GM21619 (cell line): Measurements from ENCODE around the gene LPAR5.

Experiments
- ATAC-seq: cut with Tn5 transposase; IDR thresholded peaks from one replicate; pipeline ENCODE4 v1.9.1; 2021; ENCODE audit not compliant: unreplicated experiment

LPAR5 gene

GRCh38 chr12:6639151-6639801, 3.5 kb upstream of the LPAR5 start:
- no peak for ATAC-seq

- no peak for ATAC-seq
These were observed 2.5 kb upstream of the LPAR5 start for GRCh38 chr12:6638305-6638704.

GRCh38 chr12:6635375-6635855, 344 bp downstream of the LPAR5 start:
- peak; percentile 44 for ATAC-seq

- peak; percentile 66 for ATAC-seq
These were observed 3.5 kb downstream of the LPAR5 start for GRCh38 chr12:6632026-6632983.

- no peak for ATAC-seq
These were observed 4.2 kb downstream of the LPAR5 start for GRCh38 chr12:6631549-6631961.

GRCh38 chr12:6630736-6631135, 5.0 kb downstream of the LPAR5 start:
- no peak for ATAC-seq

- no peak for ATAC-seq
These were observed 8.1 kb downstream of the LPAR5 start for GRCh38 chr12:6627616-6628015.

- ATAC-seq: no peak
These were observed 9.0 kb downstream of the LPAR5 start for GRCh38 chr12:6626654-6627283.

GRCh38 chr12:6620885-6621274, 14.9 kb downstream of the LPAR5 start:
- ATAC-seq: no peak

GRCh38 chr12:6620137-6620884, 15.4 kb downstream of the LPAR5 start:
- ATAC-seq: no peak

GRCh38 chr12:6618483-6619225, 17.1 kb downstream of the LPAR5 start:
- ATAC-seq: no peak

GRCh38 chr12:6615802-6616201, 20.0 kb downstream of the LPAR5 start:
- no peak for ATAC-seq

GRCh38 chr12:6614513-6615172, 21.1 kb downstream of the LPAR5 start:
- ATAC-seq: no peak

- ATAC-seq: no peak
These were observed 21.8 kb downstream of the LPAR5 start for GRCh38 chr12:6613776-6614512.

GRCh38 chr12:6613015-6613775, 22.6 kb downstream of the LPAR5 start:
- ATAC-seq: no peak

GRCh38 chr12:6612652-6613014, 23.1 kb downstream of the LPAR5 start:
- no peak for ATAC-seq

- no peak for ATAC-seq
These were observed 23.5 kb downstream of the LPAR5 start for GRCh38 chr12:6612247-6612646.

GRCh38 chr12:6608592-6609281, 27.0 kb downstream of the LPAR5 start:
- ATAC-seq: no peak
